GM18951 (cell line): ENCODE data around the gene GALC.

Source experiments
- POLR2A ChIP-seq: IDR thresholded peaks from 4 replicates; pipeline ENCODE4 v1.6.1; 2011; ENCODE audit warnings: mild to moderate bottlenecking; ENCODE audit not compliant: insufficient read length, insufficient read depth; ENCODE audit errors: extremely low read depth
- in situ Hi-C: fragments of 300-500 bp; cut with MboI; formaldehyde crosslinking; loops from one replicate; pipeline ENCODE4 v1.12.0; 2022; ENCODE audit warnings: low sequenced_read_pairs, mixed read lengths, inconsistent platforms; ENCODE audit not compliant: unreplicated experiment

Gene GALC

DNA sequence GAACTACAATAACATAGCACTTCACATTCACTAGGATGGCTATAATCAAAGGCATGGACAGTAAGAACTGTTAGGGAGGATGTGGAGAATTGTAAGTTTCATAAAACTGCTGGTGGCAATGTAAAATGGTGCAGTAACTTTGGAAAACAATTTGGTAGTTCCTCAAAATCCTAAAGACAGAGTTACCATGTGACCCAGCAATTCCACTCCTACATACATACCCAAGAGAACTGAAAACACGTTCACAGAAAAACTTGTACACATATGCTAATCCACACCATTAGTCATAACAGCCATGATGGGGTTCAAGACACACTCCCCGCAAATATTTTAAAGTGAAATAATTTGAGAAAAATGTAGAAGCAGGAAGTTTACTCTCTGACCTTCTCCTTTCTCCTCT, 31.7 kb downstream of the GALC start:
- in situ Hi-C loops: no loop called here
- no peak for TF ChIP-seq POLR2A

GRCh38 chr14:87960013-87960787, 32.8 kb downstream of the GALC start:
- in situ Hi-C loops: no loop called here
- TF ChIP-seq POLR2A: no peak

DNA sequence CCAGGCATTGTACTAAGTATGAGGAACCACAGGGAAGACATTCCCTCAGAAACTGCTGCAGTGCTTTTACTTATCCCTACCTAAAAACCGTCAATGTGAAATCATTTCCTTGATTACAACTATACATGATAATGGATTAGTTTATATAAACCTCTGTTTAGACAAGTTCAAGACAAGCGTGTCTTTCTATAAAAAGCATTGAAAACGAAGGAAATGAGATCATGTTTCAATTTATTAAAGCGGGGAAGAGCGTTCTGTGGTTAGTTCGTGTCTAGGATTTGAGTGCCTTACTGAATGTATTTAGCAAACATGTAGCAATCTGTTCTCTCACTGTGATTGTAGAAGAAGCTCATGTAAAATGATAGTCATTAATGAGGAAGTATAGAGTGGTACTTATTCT, 37.5 kb downstream of the GALC start:
- in situ Hi-C loops: no loop called here
- no peak for TF ChIP-seq POLR2A

DNA sequence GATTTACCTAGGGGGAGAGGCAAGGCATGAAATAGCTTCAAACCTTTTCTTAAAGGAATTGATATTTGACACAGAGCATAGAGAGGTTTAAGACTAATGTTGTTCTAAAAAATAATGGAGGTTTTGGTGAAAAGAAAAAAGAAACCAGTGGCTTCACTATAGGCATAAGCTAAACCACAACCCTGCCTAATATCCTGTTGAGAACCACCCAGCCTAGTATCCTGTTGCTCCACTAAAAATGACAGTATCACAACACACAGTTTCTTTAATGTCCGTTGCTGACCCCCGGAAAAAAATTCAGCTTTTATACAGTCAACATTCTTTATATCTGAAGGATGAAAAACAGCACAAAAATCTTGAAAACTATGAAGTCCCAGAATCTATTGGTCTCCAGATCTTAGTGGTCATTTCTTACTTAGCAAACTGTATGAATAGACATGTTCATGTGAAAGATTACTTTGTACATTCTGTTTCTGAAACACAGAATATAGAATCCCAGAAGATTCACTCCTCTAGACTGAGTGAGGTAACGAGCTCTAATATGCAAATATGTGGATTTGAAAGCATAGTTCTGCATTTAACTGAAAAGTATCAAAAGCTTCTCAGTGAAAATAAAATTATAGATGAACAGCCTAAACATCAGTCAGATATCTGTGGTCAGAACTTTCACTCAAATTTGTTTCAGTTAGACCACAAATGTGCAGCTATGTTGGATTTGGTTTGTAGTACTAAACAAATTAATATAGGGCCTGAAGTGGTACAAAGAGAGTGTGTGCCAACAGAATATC, 40.5 kb downstream of the GALC start:
- in situ Hi-C loops: no loop called here
- TF ChIP-seq POLR2A: no peak

GRCh38 chr14:87944987-87945604, 47.9 kb downstream of the GALC start:
- in situ Hi-C loops: loop anchor here (5.0 kb wide), 1 partner anchor 237 kb away; no protein-coding TSS in a partner anchor

DNA sequence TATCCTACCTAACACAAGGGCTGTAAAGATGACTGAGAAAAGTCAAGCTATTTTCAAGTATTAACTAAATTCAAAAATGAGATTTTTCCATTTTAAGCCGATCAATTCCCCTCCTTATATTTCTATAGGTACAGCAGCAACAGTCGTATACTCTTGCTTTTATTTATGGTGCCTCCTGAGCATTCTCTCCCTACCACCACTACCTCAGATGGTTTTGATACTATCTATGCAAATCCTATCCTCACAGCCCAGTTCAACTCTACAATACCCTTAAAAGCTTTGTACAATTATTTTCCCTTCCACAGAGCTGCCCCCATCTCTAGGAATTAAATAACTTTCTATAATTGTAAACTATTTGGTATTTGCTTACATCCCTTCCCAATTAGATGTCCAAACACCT, 52.1 kb downstream of the GALC start:
- in situ Hi-C loops: no loop called here
- no peak for TF ChIP-seq POLR2A

More at GRCh38 chr14:87944987-87945604, 47.9 kb downstream of the GALC start:
- TF ChIP-seq POLR2A: no peak

GRCh38 chr14:87940382-87940781, 52.6 kb downstream of the GALC start:
- in situ Hi-C loops: no loop called here
- no peak for TF ChIP-seq POLR2A

DNA sequence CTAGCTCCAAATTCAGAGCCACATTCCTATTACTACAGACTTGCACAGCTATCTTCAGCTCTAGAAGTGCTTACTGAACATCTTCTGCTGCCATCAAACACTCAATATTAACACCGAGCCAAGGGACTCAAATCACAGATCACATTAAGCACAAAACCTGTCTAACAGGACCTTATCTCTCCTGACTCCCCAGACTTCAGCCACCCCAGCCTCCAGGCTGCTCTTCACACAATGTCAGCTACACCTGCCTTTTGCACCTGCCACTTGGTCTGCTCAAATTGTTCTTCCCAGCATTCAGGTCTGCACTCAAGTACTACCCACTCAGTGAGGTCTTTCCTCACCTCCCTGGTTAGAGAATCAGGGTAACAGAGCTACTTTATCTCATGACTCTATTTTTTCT, 57.1 kb downstream of the GALC start:
- no peak for TF ChIP-seq POLR2A
- in situ Hi-C loops: no loop called here

DNA sequence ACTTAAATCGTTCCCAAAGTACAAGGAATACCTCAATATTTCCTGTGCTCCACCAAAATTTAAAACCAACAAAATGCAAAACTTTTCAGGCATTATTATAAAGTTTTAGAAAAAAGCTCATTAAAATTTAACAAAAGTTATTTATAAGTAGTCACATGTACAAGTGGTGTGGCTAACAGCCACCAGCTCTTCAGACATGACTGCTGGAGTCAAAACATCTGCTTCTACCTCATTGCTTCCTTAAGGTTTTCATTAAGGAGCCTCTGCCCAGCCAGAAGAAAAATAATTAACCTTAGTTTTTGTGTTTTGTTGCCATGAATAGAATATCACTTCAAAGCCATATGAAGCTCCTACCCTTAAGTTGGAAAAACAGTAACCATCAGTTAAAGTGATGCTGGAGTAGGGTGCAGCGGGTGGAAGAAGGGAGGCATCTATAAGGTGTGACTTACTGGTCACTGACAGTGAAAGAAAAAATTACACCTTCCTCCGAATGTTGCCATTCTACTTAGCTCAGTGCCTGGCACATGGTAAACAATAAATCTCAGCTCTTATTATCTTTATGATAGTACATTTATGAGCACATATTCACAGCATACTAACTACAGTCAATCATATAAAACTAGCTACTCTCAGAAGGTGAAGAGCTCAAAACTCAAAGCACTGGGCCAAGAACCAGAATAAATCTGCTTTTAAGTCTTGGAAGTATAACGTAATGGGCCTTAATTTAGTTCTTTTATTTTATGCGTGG, 57.7 kb downstream of the GALC start:
- TF ChIP-seq POLR2A: no peak
- in situ Hi-C loops: no loop called here

DNA sequence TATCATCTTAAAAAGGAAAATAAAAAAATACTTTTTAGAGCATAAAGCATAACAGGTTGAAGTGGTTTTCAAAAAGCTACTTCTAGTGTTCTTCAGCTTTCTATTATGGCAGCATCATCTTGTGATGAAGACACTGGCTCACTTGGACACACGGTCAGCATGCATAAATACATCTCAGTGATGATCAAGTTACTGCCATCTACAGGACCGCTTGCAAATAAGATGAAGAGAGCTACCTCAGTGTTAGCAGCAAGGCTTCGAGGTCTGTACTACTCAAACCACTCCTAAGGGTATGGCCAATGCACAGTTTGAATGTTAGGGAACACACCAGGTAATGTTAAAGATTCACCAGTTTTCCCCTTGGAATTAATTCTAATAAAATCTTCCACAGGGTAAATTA, 58.8 kb downstream of the GALC start:
- in situ Hi-C loops: no loop called here
- TF ChIP-seq POLR2A: no peak

DNA sequence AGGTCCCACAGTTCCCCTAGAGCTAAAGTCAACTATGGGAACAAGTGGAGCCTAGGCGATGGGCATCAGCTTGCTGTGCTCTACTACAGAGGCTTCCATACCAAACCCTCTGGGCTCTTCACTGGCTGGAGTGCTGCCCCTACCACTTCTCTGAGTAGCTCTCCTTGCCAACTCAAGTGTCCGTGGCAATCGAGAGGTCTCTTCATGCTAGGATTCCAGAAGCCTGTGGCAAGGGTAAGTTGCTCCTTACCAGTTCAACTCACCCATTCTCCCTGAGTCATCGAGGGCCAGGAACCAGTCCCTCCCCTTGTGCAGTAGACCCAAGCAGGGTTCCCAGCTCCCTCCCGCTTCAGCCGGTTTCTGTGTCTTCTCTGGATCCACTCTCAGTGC, 76.1 kb downstream of the GALC start:
- in situ Hi-C loops: no loop called here

DNA sequence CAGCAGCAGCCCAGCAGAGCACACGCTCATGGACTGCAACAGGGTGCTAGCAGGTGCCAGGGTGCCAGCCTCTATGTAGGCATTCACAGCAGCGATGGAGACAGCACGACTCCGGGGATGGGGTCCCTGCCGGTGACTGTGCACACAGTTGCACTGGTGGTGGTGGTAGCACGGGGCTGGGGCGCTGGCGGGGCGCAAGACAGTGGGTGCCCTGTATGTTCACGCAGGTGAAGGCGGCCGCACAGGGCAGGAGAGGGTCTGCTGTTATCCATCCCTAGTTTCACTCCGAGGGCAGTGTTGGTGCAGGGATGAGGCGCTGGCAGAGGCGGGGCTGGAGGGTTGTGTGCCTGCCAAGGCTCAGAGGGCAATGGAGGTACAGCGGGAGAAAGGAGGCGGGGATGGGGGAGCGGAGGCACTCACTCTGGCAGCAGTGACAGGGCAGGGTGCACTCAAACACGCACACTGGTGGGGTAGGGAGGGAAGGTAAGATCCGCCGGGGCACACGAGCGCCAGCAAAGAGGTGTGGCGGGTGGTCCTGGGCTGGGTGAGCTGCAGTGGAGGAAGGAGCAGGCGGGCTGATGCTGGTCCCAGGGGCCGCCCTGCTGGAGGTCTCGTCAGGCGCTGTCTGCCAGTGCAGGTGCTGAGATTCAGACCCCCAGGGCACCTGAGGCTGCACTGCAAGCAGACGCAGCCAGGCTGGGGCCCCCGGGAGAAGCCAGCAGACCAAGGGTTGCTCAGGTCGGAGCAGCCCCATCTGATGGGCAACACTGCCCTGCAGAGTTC, 76.7 kb downstream of the GALC start:
- in situ Hi-C loops: no loop called here
- no peak for TF ChIP-seq POLR2A

More for the DNA sequence above, 76.1 kb downstream of the GALC start:
- no peak for TF ChIP-seq POLR2A
